Measurements from ENCODE around the gene KDSR. TPM values are rescaled to one million over a fixed set of nuclear protein-coding genes. Genes with fewer than 3 reads are reported as not detected.

Gene KDSR
- polyA plus RNA-seq, 3 donors: 9.6 to 38.5 (median 29.9) TPM

DNA sequence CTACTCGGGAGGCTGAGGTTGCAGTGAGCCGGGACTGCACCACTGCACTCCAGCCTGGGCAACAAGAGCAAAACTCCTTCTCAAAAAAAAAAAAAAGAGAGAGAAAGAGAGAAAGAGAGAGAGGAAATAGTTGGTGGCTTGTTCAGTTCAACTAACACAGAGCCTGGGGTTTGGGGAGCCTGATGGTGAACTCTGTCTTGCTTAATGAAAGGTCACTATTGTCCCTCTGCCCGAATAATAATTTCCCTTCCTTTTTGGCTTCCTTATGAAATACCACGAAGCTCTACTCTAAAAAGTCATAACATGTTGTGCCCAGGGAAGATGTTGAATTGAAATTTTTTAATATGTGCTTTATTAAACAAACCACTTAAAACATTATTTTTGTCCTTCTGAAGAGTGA, 64.8 kb downstream of the KDSR start:
- Histone ChIP-seq H4K20me1 (ENCODE audit: insufficient read depth, low read length) (no peaks in the 10 kb centered on the region), H2AFZ (ENCODE audit: insufficient read depth, low read depth, low read length, poor library complexity, severe bottlenecking) (no peak overlapping the region), H3K4me2 (replicated peaks; ENCODE audit: extremely low read depth, low read length, poor library complexity, severe bottlenecking) (no peak overlapping the region), H3K79me2 (ENCODE audit: insufficient read depth, low read length) (peaks cover 66% of the 10 kb centered on the region), H3K4me1 (ENCODE audit: control insufficient read depth in 1 of 2, insufficient read depth in 2 of 2, low read length in 2 of 2) (peaks cover 29 to 46% of the 10 kb centered on the region in 2 donors), H3K27ac (ENCODE audit: low read depth in 1 of 2, low read length in 2 of 2) (no peak overlapping the region), H3K4me3 (replicated peaks in 1 of 3; ENCODE audit: low read depth in 2 of 3, low read length in 3 of 3) (no peak overlapping the region), H3K9me3 (replicated peaks in 1 of 2; ENCODE audit: control insufficient read depth in 1 of 2, insufficient read depth in 1 of 2, low read length in 2 of 2) (no peaks in the 10 kb centered on the region), H3K27me3 (ENCODE audit: control insufficient read depth in 2 of 2, insufficient read depth in 2 of 2, low read length in 2 of 2) (no peaks in the 10 kb centered on the region), H3K9ac (ENCODE audit: insufficient read depth, low read length, poor library complexity, severe bottlenecking) (no peak overlapping the region), H3K36me3 (replicated peaks in 1 of 2; ENCODE audit: control insufficient read depth in 1 of 2, insufficient read depth in 2 of 2, low read length in 2 of 2) (no peaks in the 10 kb centered on the region)
- H3K4me3 Mint-ChIP-seq: peak overlapping the region in 1 of 2 donors; percentile 59
- intact Hi-C loops (cut with micrococcal nuclease): loop anchor here in 1 of 2 donors (5.0 kb wide), 1 partner anchor 65 kb away; no protein-coding TSS in a partner anchor
- peaks cover 0 to 1% (median 0%) of the 10 kb centered on the region in 3 donors for H3K27me3 Mint-ChIP-seq (ENCODE audit: low read depth in 3 of 3)
- peaks cover 12 to 20% of the 10 kb centered on the region in 2 donors for H3K36me3 Mint-ChIP-seq
- TF ChIP-seq, protein P1, sequence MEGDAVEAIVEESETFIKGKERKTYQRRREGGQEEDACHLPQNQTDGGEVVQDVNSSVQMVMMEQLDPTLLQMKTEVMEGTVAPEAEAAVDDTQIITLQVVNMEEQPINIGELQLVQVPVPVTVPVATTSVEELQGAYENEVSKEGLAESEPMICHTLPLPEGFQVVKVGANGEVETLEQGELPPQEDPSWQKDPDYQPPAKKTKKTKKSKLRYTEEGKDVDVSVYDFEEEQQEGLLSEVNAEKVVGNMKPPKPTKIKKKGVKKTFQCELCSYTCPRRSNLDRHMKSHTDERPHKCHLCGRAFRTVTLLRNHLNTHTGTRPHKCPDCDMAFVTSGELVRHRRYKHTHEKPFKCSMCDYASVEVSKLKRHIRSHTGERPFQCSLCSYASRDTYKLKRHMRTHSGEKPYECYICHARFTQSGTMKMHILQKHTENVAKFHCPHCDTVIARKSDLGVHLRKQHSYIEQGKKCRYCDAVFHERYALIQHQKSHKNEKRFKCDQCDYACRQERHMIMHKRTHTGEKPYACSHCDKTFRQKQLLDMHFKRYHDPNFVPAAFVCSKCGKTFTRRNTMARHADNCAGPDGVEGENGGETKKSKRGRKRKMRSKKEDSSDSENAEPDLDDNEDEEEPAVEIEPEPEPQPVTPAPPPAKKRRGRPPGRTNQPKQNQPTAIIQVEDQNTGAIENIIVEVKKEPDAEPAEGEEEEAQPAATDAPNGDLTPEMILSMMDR (IDR thresholded peaks at IDR 0.05): no peak
- DNase-seq: no peak
- WGBS (ENCODE audit: insufficient coverage): no CpG with 5 or more reads among the region's 4 CpGs
- H3K9me3 Mint-ChIP-seq: no peaks in the 10 kb centered on the region
- H3K27ac Mint-ChIP-seq: peak overlapping the region in 6 of 7 donors; percentile 25 to 91 (median 84)
- H3K4me1 Mint-ChIP-seq: peaks cover 39% of the 10 kb centered on the region

DNA sequence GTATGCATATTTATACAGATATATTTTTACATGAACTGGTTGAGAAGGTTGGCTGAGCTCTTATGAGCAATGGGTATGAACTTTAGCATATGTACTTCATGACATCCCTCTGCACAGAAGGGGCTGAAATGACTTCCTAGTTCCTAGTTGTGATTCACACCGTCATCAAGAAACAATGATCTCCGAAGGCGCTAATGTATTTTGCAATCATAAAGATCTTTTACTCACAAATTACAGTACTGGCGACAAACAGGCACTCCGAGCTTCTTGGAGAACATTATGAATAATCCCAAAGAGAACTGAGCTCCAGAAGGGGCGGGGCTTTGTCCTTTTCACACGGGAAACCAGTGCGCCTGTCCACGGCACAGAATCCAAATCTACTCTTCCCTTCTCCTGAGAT, 65.6 kb downstream of the KDSR start:
- H3K36me3 Mint-ChIP-seq: peaks cover 12 to 20% of the 10 kb centered on the region in 2 donors
- WGBS (ENCODE audit: insufficient coverage): 0% methylated on average over 5 of the region's 9 CpGs
- H3K4me3 ChIP-seq (replicated peaks in 1 of 3; ENCODE audit: low read depth in 2 of 3, low read length in 3 of 3): peak overlapping the region in 1 of 3 experiments; percentile 44
- no peaks in the 10 kb centered on the region for H3K9me3 Mint-ChIP-seq
- H3K36me3 ChIP-seq (replicated peaks in 1 of 2; ENCODE audit: control insufficient read depth in 1 of 2, insufficient read depth in 2 of 2, low read length in 2 of 2): no peaks in the 10 kb centered on the region
- peaks cover 34% of the 10 kb centered on the region for H3K4me1 Mint-ChIP-seq
- H3K9me3 ChIP-seq (replicated peaks in 1 of 2; ENCODE audit: control insufficient read depth in 1 of 2, insufficient read depth in 1 of 2, low read length in 2 of 2): no peaks in the 10 kb centered on the region
- no peak overlapping the region for H2AFZ ChIP-seq (ENCODE audit: insufficient read depth, low read depth, low read length, poor library complexity, severe bottlenecking)
- no peaks in the 10 kb centered on the region for H3K27me3 ChIP-seq (ENCODE audit: control insufficient read depth in 2 of 2, insufficient read depth in 2 of 2, low read length in 2 of 2)
- peak overlapping the region; percentile 25 to 72 for H3K4me3 Mint-ChIP-seq
- H3K27ac Mint-ChIP-seq: peak overlapping the region; percentile 78 to 91 (median 82)
- H4K20me1 ChIP-seq (ENCODE audit: insufficient read depth, low read length): no peaks in the 10 kb centered on the region
- intact Hi-C loops (cut with micrococcal nuclease): loop anchor here in 1 of 2 donors (5.0 kb wide), 1 partner anchor 64 kb away; no protein-coding TSS in a partner anchor
- DNase-seq: peak; percentile 80 to 91 (median 82)
- no peak overlapping the region for H3K9ac ChIP-seq (ENCODE audit: insufficient read depth, low read length, poor library complexity, severe bottlenecking)
- peak overlapping the region; percentile 37 to 45 for H3K27ac ChIP-seq (ENCODE audit: low read depth in 1 of 2, low read length in 2 of 2)
- peak overlapping the region; percentile 42 for H3K4me2 ChIP-seq (replicated peaks; ENCODE audit: extremely low read depth, low read length, poor library complexity, severe bottlenecking)
- TF ChIP-seq, protein P1 (IDR thresholded peaks at IDR 0.05): no peak
- H3K79me2 ChIP-seq (ENCODE audit: insufficient read depth, low read length): peaks cover 65% of the 10 kb centered on the region
- peaks cover 29 to 38% of the 10 kb centered on the region in 2 donors for H3K4me1 ChIP-seq (ENCODE audit: control insufficient read depth in 1 of 2, insufficient read depth in 2 of 2, low read length in 2 of 2)
- peaks cover 0 to 1% (median 0%) of the 10 kb centered on the region in 3 donors for H3K27me3 Mint-ChIP-seq (ENCODE audit: low read depth in 3 of 3)

Data from CD14-positive monocyte (primary cell).